WTC11 (cell line): ENCODE data around the gene HECW1. TPM values are rescaled to one million over a fixed set of nuclear protein-coding genes. Genes with fewer than 3 reads are reported as not detected.

Experiments used
- ATAC-seq: fragments of 200-7000 bp; cut with Tn5 transposase; 2 replicates; pipeline ENCODE4 v1.10.0; 2021; ENCODE audit warnings: mild to moderate bottlenecking, moderate library complexity
- CTCF ChIA-PET: fragments of 300-600 bp; sonication (Branson Sonifier 250); formaldehyde crosslinking; loops from one replicate; lab custom pipeline; 2021; ENCODE audit warnings: antibody characterized with exemption; lab: Charles Lee
- POLR2A ChIA-PET: fragments of 350-600 bp; sonication (Branson Sonifier 250); formaldehyde crosslinking; loops from one replicate; lab custom pipeline; 2021; ENCODE audit warnings: antibody characterized with exemption; lab: Charles Lee
- DNase-seq: peaks from one replicate; pipeline ENCODE4 v3.0.0; 2021; ENCODE audit warnings: low spot score
- H3K27ac Mint-ChIP-seq: 2 replicates; pipeline ENCODE4 v1.8.0; 2021; ENCODE audit warnings: mixed read lengths
- H3K27me3 Mint-ChIP-seq: 2 replicates; pipeline ENCODE4 v1.8.0; 2021; ENCODE audit warnings: low read depth, mild to moderate bottlenecking, moderate library complexity, mixed read lengths
- H3K36me3 Mint-ChIP-seq: 2 replicates; pipeline ENCODE4 v1.8.0; 2021; ENCODE audit warnings: mixed read lengths
- H3K4me1 Mint-ChIP-seq: 2 replicates; pipeline ENCODE4 v1.8.0; 2022; ENCODE audit warnings: mixed read lengths
- H3K4me3 Mint-ChIP-seq: 2 replicates; pipeline ENCODE4 v1.8.0; 2021; ENCODE audit warnings: mild to moderate bottlenecking, moderate library complexity, mixed read lengths
- H3K9me3 Mint-ChIP-seq: 2 replicates; pipeline ENCODE4 v1.8.0; 2021; ENCODE audit warnings: mixed read lengths
- ATF1 ChIP-seq: sonication (generic); formaldehyde crosslinking; IDR thresholded peaks from 2 replicates; pipeline ENCODE4 v1.8.1; 2023; ENCODE audit warnings: mild to moderate bottlenecking, moderate library complexity, missing genetic modification reagents
- CREM ChIP-seq: sonication (generic); formaldehyde crosslinking; IDR thresholded peaks from 2 replicates; pipeline ENCODE4 v1.8.1; 2022; ENCODE audit warnings: mild to moderate bottlenecking, missing genetic modification reagents, moderate library complexity
- EMX1 ChIP-seq: fragments of 250-450 bp; sonication (Bioruptor Pico); IDR thresholded peaks from 2 replicates; pipeline ENCODE4 v1.8.0; 2021; ENCODE audit warnings: mild to moderate bottlenecking
- FOXJ3 ChIP-seq: sonication (generic); formaldehyde crosslinking; IDR thresholded peaks from 2 replicates; pipeline ENCODE4 v1.9.0; 2021; ENCODE audit warnings: missing genetic modification reagents, mild to moderate bottlenecking, borderline replicate concordance
- GABPB1 ChIP-seq: sonication (generic); formaldehyde crosslinking; IDR thresholded peaks from 2 replicates; pipeline ENCODE4 v1.8.1; 2023; ENCODE audit warnings: mild to moderate bottlenecking, missing genetic modification reagents
- GTF2I ChIP-seq: fragments of 250-450 bp; sonication (Bioruptor Pico); conservative IDR thresholded peaks from 2 replicates; pipeline ENCODE4 v1.4.0; 2021; ENCODE audit warnings: mild to moderate bottlenecking
- IRF2 ChIP-seq: sonication (generic); formaldehyde crosslinking; IDR thresholded peaks from 2 replicates; pipeline ENCODE4 v1.8.0; 2022; ENCODE audit warnings: low read depth, missing genetic modification reagents, borderline replicate concordance
- JUN ChIP-seq: sonication (generic); formaldehyde crosslinking; IDR thresholded peaks from 2 replicates; pipeline ENCODE4 v1.8.0; 2023; ENCODE audit warnings: mild to moderate bottlenecking, missing genetic modification reagents
- KAT7 ChIP-seq: sonication (generic); formaldehyde crosslinking; IDR thresholded peaks from 2 replicates; pipeline ENCODE4 v1.8.1; 2023; ENCODE audit warnings: missing genetic modification reagents, mild to moderate bottlenecking, borderline replicate concordance
- MYBL2 ChIP-seq: sonication (generic); formaldehyde crosslinking; IDR thresholded peaks from 2 replicates; pipeline ENCODE4 v1.8.1; 2023; ENCODE audit warnings: mild to moderate bottlenecking, moderate library complexity, missing genetic modification reagents
- NR2C2 ChIP-seq: sonication (generic); formaldehyde crosslinking; IDR thresholded peaks from 2 replicates; pipeline ENCODE4 v1.8.0; 2022; ENCODE audit warnings: mild to moderate bottlenecking, missing genetic modification reagents
- OVOL2 ChIP-seq: fragments of 250-450 bp; sonication (Bioruptor Pico); IDR thresholded peaks from 2 replicates; pipeline ENCODE4 v1.9.0; 2021; ENCODE audit warnings: mild to moderate bottlenecking, borderline replicate concordance
- SOX15 ChIP-seq: fragments of 250-450 bp; sonication (Bioruptor Pico); IDR thresholded peaks from 2 replicates; pipeline ENCODE4 v1.9.0; 2021; ENCODE audit warnings: mild to moderate bottlenecking
- SP1 ChIP-seq: sonication (generic); formaldehyde crosslinking; conservative IDR thresholded peaks from 2 replicates; pipeline ENCODE4 v1.8.1; 2022; ENCODE audit warnings: missing genetic modification reagents
- TEAD4 ChIP-seq: sonication (generic); formaldehyde crosslinking; IDR thresholded peaks from 2 replicates; pipeline ENCODE4 v1.8.0; 2022; ENCODE audit warnings: mild to moderate bottlenecking, missing genetic modification reagents
- ZNF232 ChIP-seq: sonication (generic); formaldehyde crosslinking; IDR thresholded peaks from 2 replicates; pipeline ENCODE4 v1.8.0; 2022; ENCODE audit warnings: mild to moderate bottlenecking, missing genetic modification reagents
- ZNF416 ChIP-seq: fragments of 250-450 bp; sonication (Bioruptor Pico); IDR thresholded peaks from 2 replicates; pipeline ENCODE4 v1.9.0; 2021; ENCODE audit warnings: mild to moderate bottlenecking, inconsistent platforms
- total RNA-seq: library from RNA; stranded (reverse); gene quantifications from 3 replicates; pipeline ENCODE4 v1.2.3, GENCODE V29; 2021
- TF ChIP-seq, protein P1 (sequence below): sonication (generic); formaldehyde crosslinking; IDR thresholded peaks from 2 replicates; pipeline ENCODE4 v1.8.1; 2022; ENCODE audit warnings: mild to moderate bottlenecking, missing genetic modification reagents, moderate library complexity, borderline replicate concordance
- TF ChIP-seq, protein P2 (sequence below): sonication (generic); formaldehyde crosslinking; IDR thresholded peaks from 2 replicates; pipeline ENCODE4 v1.8.1; 2023; ENCODE audit warnings: mild to moderate bottlenecking, missing genetic modification reagents
- TF ChIP-seq, protein P3 (sequence below): sonication (generic); formaldehyde crosslinking; IDR thresholded peaks from 2 replicates; pipeline ENCODE4 v1.8.1; 2023; ENCODE audit warnings: mild to moderate bottlenecking, missing genetic modification reagents
- TF ChIP-seq, protein P4 (sequence below): sonication (generic); formaldehyde crosslinking; IDR thresholded peaks from 2 replicates; pipeline ENCODE4 v1.8.1; 2023; ENCODE audit warnings: mild to moderate bottlenecking, missing genetic modification reagents, moderate library complexity
- TF ChIP-seq, protein P5 (sequence below): sonication (generic); formaldehyde crosslinking; IDR thresholded peaks from 2 replicates; pipeline ENCODE4 v1.8.0; 2023; ENCODE audit warnings: missing genetic modification reagents
- TF ChIP-seq, protein P6 (sequence below): sonication (generic); formaldehyde crosslinking; IDR thresholded peaks from 2 replicates; pipeline ENCODE4 v1.8.0; 2023; ENCODE audit warnings: mild to moderate bottlenecking, missing genetic modification reagents
- TF ChIP-seq, protein P7 (sequence below): sonication (generic); formaldehyde crosslinking; IDR thresholded peaks from 2 replicates; pipeline ENCODE4 v1.8.0; 2022; ENCODE audit warnings: mild to moderate bottlenecking, missing genetic modification reagents
- TF ChIP-seq, protein P8 (sequence below): sonication (generic); formaldehyde crosslinking; IDR thresholded peaks from 2 replicates; pipeline ENCODE4 v1.8.0; 2022; ENCODE audit warnings: mild to moderate bottlenecking, missing genetic modification reagents

Gene HECW1
- total RNA-seq, 1 experiment from 2014 or later: 6.1 TPM

DNA sequence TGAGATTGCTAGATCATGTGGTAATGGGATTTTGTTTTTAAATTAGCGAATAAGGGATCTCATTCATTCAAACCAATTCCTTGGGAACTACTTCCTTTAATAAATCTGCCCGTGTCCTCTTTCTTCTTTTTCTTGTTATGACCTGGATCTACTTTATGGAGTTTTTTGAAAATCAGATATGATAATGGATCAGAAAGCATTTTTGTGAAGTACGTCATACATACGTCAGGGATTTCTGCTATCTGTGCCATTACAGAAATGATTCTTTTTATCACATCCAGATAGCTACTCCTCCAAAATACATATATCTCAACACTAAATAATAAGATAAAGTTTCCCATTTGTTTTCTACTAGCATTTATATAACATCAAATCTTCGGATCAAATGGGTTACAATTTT is 430.3 kb downstream of the HECW1 start:
- Mint-ChIP-seq H3K4me1 (peaks cover 3% of the 10 kb centered on the region; the same call in 1 of the 2 replicates), H3K27me3 (no peaks in the 10 kb centered on the region), H3K9me3 (no peaks in the 10 kb centered on the region), H3K27ac (no peak overlapping the region), H3K36me3 (no peaks in the 10 kb centered on the region), H3K4me3 (no peak overlapping the region)
- no peak for TF ChIP-seq OVOL2 (CRISPR knock-in tag)
- no peak for TF ChIP-seq TEAD4 (CRISPR knock-in tag)
- no peak for TF ChIP-seq SOX15 (CRISPR knock-in tag)
- TF ChIP-seq, protein P1, sequence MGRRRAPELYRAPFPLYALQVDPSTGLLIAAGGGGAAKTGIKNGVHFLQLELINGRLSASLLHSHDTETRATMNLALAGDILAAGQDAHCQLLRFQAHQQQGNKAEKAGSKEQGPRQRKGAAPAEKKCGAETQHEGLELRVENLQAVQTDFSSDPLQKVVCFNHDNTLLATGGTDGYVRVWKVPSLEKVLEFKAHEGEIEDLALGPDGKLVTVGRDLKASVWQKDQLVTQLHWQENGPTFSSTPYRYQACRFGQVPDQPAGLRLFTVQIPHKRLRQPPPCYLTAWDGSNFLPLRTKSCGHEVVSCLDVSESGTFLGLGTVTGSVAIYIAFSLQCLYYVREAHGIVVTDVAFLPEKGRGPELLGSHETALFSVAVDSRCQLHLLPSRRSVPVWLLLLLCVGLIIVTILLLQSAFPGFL (CRISPR knock-in tag): no peak
- CTCF ChIA-PET: no interaction called here
- POLR2A ChIA-PET: no interaction called here
- no peak for DNase-seq
- no peak for ATAC-seq

DNA sequence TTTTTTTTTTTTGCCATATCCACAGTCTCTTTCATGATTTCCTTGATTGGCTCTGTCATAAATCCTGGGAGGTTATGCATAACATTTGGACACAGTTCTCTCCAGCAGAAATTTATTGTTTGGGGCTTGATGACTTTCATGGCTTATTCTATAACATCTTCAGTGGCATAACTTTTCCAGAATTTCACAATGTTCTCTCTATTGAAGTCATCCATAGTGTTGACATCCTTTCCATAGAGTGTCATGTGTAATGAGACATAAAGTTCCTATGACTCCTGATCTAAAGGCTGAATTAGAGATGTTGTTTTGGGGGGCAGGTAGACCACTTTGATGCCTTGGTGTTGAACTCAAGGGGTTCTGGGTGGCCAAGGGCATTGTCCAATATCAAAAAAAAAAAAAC is 433.8 kb downstream of the HECW1 start:
- CTCF ChIA-PET: no interaction called here
- ATAC-seq: no peak
- no peak for TF ChIP-seq ZNF416 (CRISPR knock-in tag)
- TF ChIP-seq, protein P2, sequence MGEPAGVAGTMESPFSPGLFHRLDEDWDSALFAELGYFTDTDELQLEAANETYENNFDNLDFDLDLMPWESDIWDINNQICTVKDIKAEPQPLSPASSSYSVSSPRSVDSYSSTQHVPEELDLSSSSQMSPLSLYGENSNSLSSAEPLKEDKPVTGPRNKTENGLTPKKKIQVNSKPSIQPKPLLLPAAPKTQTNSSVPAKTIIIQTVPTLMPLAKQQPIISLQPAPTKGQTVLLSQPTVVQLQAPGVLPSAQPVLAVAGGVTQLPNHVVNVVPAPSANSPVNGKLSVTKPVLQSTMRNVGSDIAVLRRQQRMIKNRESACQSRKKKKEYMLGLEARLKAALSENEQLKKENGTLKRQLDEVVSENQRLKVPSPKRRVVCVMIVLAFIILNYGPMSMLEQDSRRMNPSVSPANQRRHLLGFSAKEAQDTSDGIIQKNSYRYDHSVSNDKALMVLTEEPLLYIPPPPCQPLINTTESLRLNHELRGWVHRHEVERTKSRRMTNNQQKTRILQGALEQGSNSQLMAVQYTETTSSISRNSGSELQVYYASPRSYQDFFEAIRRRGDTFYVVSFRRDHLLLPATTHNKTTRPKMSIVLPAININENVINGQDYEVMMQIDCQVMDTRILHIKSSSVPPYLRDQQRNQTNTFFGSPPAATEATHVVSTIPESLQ (CRISPR knock-in tag): no peak
- TF ChIP-seq ATF1 (CRISPR knock-in tag): no peak
- TF ChIP-seq MYBL2: no peak
- no peak for TF ChIP-seq GTF2I (CRISPR knock-in tag)
- TF ChIP-seq, protein P3, sequence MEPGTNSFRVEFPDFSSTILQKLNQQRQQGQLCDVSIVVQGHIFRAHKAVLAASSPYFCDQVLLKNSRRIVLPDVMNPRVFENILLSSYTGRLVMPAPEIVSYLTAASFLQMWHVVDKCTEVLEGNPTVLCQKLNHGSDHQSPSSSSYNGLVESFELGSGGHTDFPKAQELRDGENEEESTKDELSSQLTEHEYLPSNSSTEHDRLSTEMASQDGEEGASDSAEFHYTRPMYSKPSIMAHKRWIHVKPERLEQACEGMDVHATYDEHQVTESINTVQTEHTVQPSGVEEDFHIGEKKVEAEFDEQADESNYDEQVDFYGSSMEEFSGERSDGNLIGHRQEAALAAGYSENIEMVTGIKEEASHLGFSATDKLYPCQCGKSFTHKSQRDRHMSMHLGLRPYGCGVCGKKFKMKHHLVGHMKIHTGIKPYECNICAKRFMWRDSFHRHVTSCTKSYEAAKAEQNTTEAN (CRISPR knock-in tag): no peak
- no peak for TF ChIP-seq ZNF232 (CRISPR knock-in tag)
- TF ChIP-seq NR2C2: no peak
- no peak for TF ChIP-seq JUN (CRISPR knock-in tag)
- no peak for TF ChIP-seq EMX1
- no peak for TF ChIP-seq GABPB1 (CRISPR knock-in tag)
- TF ChIP-seq FOXJ3 (CRISPR knock-in tag): no peak
- TF ChIP-seq, protein P4, sequence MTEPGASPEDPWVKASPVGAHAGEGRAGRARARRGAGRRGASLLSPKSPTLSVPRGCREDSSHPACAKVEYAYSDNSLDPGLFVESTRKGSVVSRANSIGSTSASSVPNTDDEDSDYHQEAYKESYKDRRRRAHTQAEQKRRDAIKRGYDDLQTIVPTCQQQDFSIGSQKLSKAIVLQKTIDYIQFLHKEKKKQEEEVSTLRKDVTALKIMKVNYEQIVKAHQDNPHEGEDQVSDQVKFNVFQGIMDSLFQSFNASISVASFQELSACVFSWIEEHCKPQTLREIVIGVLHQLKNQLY (CRISPR knock-in tag): no peak
- TF ChIP-seq KAT7: no peak
- no peak for TF ChIP-seq IRF2 (CRISPR knock-in tag)
- TF ChIP-seq, protein P5, sequence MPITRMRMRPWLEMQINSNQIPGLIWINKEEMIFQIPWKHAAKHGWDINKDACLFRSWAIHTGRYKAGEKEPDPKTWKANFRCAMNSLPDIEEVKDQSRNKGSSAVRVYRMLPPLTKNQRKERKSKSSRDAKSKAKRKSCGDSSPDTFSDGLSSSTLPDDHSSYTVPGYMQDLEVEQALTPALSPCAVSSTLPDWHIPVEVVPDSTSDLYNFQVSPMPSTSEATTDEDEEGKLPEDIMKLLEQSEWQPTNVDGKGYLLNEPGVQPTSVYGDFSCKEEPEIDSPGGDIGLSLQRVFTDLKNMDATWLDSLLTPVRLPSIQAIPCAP (CRISPR knock-in tag): no peak
- TF ChIP-seq, all 79 proteins: peak for 0
- POLR2A ChIA-PET: no interaction called here
- no peaks in the 10 kb centered on the region for H3K27me3 Mint-ChIP-seq
- H3K4me1 Mint-ChIP-seq: no peaks in the 10 kb centered on the region
- no peak overlapping the region for H3K4me3 Mint-ChIP-seq
- no peaks in the 10 kb centered on the region for H3K36me3 Mint-ChIP-seq
- H3K27ac Mint-ChIP-seq: no peak overlapping the region
- DNase-seq: no peak
- H3K9me3 Mint-ChIP-seq: no peaks in the 10 kb centered on the region

DNA sequence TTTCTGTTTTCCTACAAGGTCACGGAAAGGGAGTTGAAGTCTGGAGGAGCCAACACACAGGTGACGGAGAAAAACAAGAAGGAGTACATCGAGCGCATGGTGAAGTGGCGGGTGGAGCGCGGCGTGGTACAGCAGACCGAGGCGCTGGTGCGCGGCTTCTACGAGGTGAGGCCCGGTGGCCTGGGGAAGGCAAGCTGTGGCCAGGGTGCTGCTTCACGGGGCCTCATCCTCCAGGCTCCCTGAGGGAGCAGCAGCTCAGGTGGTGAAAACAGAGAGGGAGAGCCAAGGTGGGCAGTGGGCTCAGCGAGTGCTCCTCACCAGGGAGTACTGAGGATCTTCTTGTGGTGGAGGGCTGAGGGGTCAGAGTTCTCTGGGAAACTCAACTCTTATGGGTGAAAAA is 438.0 kb downstream of the HECW1 start:
- Mint-ChIP-seq H3K9me3 (no peaks in the 10 kb centered on the region), H3K27ac (no peak overlapping the region), H3K27me3 (no peaks in the 10 kb centered on the region), H3K4me1 (peaks cover 12% of the 10 kb centered on the region), H3K4me3 (no peak overlapping the region), H3K36me3 (no peaks in the 10 kb centered on the region)
- ChIA-PET POLR2A (no interaction called here), CTCF (no interaction called here)
- ATAC-seq: no peak
- no peak for DNase-seq
- TF ChIP-seq TEAD4 (CRISPR knock-in tag) (no peak), SOX15 (CRISPR knock-in tag) (no peak), GTF2I (CRISPR knock-in tag) (no peak), CREM (CRISPR knock-in tag) (no peak), SP1 (CRISPR knock-in tag) (no peak)
- TF ChIP-seq, protein P6, sequence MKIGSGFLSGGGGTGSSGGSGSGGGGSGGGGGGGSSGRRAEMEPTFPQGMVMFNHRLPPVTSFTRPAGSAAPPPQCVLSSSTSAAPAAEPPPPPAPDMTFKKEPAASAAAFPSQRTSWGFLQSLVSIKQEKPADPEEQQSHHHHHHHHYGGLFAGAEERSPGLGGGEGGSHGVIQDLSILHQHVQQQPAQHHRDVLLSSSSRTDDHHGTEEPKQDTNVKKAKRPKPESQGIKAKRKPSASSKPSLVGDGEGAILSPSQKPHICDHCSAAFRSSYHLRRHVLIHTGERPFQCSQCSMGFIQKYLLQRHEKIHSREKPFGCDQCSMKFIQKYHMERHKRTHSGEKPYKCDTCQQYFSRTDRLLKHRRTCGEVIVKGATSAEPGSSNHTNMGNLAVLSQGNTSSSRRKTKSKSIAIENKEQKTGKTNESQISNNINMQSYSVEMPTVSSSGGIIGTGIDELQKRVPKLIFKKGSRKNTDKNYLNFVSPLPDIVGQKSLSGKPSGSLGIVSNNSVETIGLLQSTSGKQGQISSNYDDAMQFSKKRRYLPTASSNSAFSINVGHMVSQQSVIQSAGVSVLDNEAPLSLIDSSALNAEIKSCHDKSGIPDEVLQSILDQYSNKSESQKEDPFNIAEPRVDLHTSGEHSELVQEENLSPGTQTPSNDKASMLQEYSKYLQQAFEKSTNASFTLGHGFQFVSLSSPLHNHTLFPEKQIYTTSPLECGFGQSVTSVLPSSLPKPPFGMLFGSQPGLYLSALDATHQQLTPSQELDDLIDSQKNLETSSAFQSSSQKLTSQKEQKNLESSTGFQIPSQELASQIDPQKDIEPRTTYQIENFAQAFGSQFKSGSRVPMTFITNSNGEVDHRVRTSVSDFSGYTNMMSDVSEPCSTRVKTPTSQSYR (CRISPR knock-in tag): no peak
- TF ChIP-seq, protein P7, sequence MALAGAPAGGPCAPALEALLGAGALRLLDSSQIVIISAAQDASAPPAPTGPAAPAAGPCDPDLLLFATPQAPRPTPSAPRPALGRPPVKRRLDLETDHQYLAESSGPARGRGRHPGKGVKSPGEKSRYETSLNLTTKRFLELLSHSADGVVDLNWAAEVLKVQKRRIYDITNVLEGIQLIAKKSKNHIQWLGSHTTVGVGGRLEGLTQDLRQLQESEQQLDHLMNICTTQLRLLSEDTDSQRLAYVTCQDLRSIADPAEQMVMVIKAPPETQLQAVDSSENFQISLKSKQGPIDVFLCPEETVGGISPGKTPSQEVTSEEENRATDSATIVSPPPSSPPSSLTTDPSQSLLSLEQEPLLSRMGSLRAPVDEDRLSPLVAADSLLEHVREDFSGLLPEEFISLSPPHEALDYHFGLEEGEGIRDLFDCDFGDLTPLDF: no peak
- TF ChIP-seq, protein P8, sequence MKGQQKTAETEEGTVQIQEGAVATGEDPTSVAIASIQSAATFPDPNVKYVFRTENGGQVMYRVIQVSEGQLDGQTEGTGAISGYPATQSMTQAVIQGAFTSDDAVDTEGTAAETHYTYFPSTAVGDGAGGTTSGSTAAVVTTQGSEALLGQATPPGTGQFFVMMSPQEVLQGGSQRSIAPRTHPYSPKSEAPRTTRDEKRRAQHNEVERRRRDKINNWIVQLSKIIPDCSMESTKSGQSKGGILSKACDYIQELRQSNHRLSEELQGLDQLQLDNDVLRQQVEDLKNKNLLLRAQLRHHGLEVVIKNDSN (CRISPR knock-in tag): no peak
